ENCODE results near the gene PIANP. TPM values are rescaled to one million over a fixed set of nuclear protein-coding genes. Genes with fewer than 3 reads are reported as not detected.
A peak's percentile ranks its signal among the peaks of the same experiment; 100 is the strongest.
"Not testable (repeated sequence)": the region's sequence is repeated elsewhere in the genome, so short reads cannot be mapped to it uniquely, and the experiment has no call there.

Gene PIANP
- total RNA-seq, 4 donors from 2014 or later, result 0.11 to 0.19 TPM; not detected in 2

DNA sequence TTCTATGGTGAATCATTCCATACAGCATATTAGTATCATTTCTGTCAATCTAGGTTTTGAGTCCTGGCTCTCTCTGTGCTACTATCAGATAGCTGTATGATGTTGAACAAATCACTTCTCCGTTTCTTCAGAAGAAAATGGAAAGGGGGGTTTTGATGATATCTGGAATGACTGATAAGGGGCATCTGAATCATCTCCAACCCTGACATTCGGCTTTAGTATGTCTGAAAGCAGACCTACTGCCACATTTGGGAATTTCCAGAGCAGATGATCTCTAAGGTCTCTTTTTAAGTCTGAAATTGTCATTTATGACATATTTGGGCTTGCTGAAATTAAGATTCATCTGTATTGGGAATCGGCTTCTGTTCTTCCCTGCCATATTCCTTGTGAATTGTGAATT lies 42.2 kb upstream of the PIANP start:
- Histone ChIP-seq H3K4me3 (no peak overlapping the region), H3K27ac (no peak overlapping the region), H3K4me1 (peaks cover 0 to 8% (median 0%) of the 10 kb centered on the region in 3 donors), H3K9me3 (no peaks in the 10 kb centered on the region), H3K27me3 (no peaks in the 10 kb centered on the region), H3K36me3 (peaks cover 4 to 18% (median 12%) of the 10 kb centered on the region in 3 donors)
- intact Hi-C loops (cut with DNase I), result no loop called here
- no peak for TF ChIP-seq POLR2A (IDR thresholded peaks at IDR 0.05)
- TF ChIP-seq, protein P1, sequence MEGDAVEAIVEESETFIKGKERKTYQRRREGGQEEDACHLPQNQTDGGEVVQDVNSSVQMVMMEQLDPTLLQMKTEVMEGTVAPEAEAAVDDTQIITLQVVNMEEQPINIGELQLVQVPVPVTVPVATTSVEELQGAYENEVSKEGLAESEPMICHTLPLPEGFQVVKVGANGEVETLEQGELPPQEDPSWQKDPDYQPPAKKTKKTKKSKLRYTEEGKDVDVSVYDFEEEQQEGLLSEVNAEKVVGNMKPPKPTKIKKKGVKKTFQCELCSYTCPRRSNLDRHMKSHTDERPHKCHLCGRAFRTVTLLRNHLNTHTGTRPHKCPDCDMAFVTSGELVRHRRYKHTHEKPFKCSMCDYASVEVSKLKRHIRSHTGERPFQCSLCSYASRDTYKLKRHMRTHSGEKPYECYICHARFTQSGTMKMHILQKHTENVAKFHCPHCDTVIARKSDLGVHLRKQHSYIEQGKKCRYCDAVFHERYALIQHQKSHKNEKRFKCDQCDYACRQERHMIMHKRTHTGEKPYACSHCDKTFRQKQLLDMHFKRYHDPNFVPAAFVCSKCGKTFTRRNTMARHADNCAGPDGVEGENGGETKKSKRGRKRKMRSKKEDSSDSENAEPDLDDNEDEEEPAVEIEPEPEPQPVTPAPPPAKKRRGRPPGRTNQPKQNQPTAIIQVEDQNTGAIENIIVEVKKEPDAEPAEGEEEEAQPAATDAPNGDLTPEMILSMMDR (IDR thresholded peaks at IDR 0.05), result no peak
- WGBS, 2 donors, result 74 to 80% methylated on average over 3 of the region's 3 CpGs
- DNase-seq, result no peak

DNA sequence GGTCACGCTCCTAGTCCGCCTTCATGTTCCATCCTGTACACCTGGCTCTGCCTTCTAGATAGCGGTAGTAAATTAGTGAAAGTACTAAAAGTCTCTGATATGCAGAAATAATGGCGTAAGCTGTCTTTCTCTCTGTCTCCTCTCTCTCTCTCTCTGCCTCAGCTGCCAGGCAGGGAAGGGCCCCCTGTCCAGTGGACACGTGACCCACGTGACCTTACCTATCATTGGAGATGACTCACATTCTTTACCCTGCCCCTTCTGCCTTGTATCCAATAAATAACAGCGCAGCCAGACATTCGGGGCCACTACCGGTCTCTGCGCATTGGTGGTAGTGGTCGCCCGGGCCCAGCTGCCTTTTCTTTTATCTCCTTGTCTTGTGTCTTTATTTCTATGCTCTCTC lies 41.5 kb upstream of the PIANP start:
- 81 to 82% methylated on average over 10 of the region's 12 CpGs for WGBS, 2 donors
- H3K4me3 ChIP-seq; H3K9me3 ChIP-seq; DNase-seq; H3K27me3 ChIP-seq; H3K27ac ChIP-seq; intact Hi-C loops (cut with DNase I); H3K4me1 ChIP-seq: not testable (repeated sequence)
- H3K36me3 ChIP-seq, result peaks cover 0 to 11% (median 6%) of the 10 kb centered on the region in 3 donors

DNA sequence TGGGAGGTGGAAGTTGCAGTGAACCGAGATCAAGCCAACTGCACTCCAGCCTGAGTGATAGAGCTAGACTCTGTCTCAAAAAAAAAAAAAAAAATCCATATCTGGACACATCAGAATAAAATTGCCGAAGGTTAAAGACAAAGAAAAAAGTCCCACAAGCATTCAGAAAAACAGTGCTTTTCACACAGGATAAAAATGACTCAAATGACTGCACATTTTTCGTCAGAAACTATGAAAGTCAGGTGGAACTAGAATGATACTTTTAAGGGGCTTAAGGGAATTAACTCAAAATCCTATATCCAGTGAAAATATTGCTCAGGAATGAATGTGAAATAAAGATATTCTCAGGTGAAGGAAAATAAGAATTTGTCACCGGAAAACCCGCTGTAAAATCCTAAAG lies 36.1 kb upstream of the PIANP start:
- no peak for DNase-seq
- Histone ChIP-seq H3K4me1 (peaks cover 0 to 16% (median 4%) of the 10 kb centered on the region in 3 donors), H3K9me3 (no peaks in the 10 kb centered on the region), H3K27me3 (no peaks in the 10 kb centered on the region), H3K27ac (no peak overlapping the region), H3K4me3 (no peak overlapping the region), H3K36me3 (peaks cover 0 to 28% (median 3%) of the 10 kb centered on the region in 3 donors)
- intact Hi-C loops (cut with DNase I), result loop anchor here (5.0 kb wide), 1 partner anchor 91 kb away; the partner anchor contains the start of gene P3H3
- WGBS, 2 donors, result 94 to 95% methylated on average over 5 of the region's 5 CpGs
- TF ChIP-seq POLR2A (IDR thresholded peaks at IDR 0.05), result no peak
- TF ChIP-seq, protein P1 (IDR thresholded peaks at IDR 0.05), result no peak

DNA sequence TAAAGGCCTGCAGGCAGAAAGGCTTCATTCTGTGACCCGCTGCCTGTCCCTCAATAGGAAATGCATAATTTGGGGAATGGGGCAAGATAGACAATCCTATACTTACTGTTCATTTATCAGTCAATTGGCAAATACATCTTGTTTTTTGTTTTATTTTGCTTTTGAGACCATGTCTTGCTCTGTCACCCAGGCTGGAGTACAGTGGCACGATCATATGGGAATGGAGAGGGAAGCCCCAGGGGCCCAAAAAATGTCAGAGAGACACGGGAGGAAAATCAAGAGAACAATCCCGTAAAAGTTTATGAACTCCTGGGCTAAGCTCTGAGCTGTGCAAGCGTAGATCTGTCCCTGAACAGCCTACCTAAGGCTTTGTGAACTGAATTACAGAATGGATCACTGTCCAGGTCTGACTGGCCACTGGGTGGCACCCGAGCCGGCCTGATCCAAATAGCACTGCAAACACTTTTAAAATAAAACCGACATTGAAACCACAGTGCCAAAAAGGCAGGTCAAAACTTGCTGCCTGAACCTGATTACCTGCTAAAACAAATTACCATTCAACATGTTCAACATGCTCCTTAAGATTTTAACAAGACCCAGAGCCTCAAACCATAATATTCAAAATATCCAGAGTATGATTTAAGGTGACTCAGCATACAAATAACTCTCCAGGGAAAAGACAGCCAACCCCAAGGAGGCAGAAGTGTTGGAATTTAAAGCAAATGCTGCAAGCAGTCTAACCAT lies 35.0 kb upstream of the PIANP start:
- 27 to 41% methylated on average over 6 to 8 of the region's 8 CpGs for whole genome bisulfite sequencing, 2 donors
- H3K36me3 ChIP-seq, result peaks cover 9 to 40% (median 14%) of the 10 kb centered on the region in 3 donors
- peaks cover 0 to 16% (median 4%) of the 10 kb centered on the region in 3 donors for H3K4me1 ChIP-seq
- no peak for DNase-seq
- H3K9me3 ChIP-seq, result no peaks in the 10 kb centered on the region
- H3K27ac ChIP-seq, result peak overlapping the region; percentile 31 to 61 (median 54)
- no peak overlapping the region for H3K4me3 ChIP-seq
- intact Hi-C loops (cut with DNase I), result loop anchor here (5.0 kb wide), 1 partner anchor 92 kb away; the partner anchor contains the start of gene P3H3
- TF ChIP-seq, protein P1 (IDR thresholded peaks at IDR 0.05), result peak; percentile 49 to 85 (median 78)
- TF ChIP-seq POLR2A (IDR thresholded peaks at IDR 0.05), result no peak
- no peaks in the 10 kb centered on the region for H3K27me3 ChIP-seq

DNA sequence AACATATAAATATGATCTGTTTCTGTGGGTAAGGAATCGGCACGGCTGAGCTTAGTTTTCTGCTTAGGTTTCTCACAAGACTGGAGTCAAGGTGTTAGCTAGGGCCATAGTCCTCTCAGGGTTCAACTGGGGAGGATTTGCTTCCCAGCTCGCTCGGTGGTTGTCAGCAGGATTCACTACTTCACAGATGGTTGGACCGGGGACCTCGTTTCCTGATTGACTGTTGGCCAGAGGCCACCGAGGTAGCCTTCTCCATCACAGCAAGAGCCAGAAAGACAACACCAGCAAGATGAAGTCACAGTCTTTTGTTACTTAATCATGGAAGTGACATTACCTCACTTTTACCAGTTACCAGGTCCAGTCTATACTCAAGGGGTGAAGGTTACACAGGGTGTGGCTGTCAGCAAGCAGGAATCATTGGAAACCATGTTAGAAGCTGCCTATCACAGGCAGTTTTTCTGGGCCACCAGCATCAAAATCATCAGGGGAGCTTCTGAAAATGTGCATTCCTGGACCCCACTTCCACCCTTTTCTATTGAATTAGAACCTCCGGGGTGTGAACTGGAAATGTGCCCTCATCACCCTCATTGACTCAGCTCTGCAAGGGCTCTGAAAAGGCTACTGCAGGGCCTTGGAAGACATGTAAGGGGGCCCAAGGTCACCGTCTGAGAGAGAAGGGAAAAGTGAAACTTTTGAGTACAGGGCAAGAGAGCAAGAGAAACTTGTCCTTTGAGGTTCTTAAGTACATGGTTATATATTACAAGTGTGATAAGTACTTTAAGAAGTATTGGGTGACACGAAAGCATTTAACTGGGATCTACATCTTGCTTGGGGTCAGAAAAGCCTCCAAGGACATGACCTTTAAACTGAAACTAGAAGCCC lies 34.1 kb upstream of the PIANP start:
- Histone ChIP-seq H3K36me3 (peaks cover 17 to 48% (median 23%) of the 10 kb centered on the region in 3 donors), H3K9me3 (no peaks in the 10 kb centered on the region), H3K4me3 (no peak overlapping the region), H3K27me3 (no peaks in the 10 kb centered on the region), H3K4me1 (peaks cover 0 to 16% (median 4%) of the 10 kb centered on the region in 3 donors), H3K27ac (peak overlapping the region in 1 of 4 donors; percentile 28)
- intact Hi-C loops (cut with DNase I), result loop anchor here (5.0 kb wide), 1 partner anchor 93 kb away; the partner anchor contains the start of gene P3H3
- 79 to 87% methylated on average over 9 to 10 of the region's 10 CpGs for WGBS, 2 donors
- no peak for TF ChIP-seq POLR2A (IDR thresholded peaks at IDR 0.05)
- TF ChIP-seq, protein P1 (IDR thresholded peaks at IDR 0.05), result no peak
- DNase-seq, result no peak
